ENCODE data around the gene DYSF.

DYSF gene

DNA sequence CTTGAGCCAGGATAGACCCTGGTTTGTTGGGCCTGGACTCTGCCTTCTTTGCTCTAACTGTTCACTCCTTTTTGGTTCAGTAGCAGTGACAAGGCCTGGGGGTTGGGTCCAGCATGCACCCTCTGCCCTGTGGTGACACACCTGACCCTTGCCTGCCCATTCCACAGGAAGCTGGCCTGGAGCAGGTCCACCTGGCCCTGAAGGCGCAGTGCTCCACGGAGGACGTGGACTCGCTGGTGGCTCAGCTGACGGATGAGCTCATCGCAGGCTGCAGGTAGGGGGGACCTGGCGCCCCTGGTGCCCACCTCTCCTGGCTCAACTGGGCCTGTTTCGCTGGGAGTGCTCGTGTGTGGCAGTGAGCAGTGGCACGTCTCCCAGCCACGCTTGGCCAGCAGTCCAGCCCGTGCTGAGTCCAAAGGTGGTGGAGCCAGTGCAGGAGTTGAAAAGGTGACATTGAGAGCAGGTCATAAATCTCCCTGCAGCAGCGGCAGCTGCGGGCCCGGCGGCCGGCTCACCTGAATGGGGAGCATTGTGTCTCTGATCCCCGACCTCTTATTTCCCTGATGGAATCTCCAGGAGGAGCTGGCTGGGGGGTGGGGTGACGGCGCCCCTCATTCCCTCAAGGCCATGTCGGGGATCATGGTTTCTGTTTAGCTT is 102.6 kb downstream of the DYSF start:
- no peak for DNase-seq

GRCh38 chr2:71556692-71557250 is 103.4 kb downstream of the DYSF start:
- no peak for DNase-seq

GRCh38 chr2:71557321-71557720 is 104.0 kb downstream of the DYSF start:
- no peak for DNase-seq

DNA sequence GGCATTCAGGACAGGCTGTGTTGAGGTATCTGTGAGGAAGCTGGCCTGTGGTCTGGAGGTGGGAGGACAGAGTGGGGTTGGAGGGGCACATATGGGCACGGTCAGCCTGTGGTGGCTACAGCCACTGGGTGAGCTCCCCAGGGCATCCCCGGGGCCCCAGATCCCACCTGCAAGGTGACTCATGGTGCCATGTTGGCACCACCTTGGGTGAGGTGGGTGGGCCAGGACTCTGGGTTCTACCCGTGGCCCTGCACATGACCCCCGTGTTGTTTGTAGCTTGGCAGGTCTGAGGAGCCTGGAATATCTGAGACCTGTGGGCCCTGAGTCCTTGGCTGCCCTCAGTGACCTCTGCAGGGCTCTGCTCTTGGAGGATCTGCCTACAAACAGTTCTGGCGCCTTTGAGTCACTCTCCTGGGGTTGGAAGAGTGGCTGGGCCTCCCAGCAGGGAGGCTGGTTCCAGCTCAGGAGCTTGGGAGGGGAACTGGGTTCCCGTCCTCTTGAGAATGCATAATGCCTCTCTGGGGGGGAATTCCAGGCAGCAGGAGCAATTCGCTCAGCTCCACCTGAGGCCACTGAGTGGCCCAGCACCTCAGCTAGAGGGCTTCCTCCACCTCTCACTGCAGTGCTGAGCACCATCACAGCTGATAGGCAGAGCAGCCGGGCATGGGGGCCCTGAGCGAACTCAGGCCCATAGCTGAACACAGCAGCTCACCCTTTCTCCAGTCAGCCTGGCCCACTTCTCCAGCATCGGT is 105.1 kb downstream of the DYSF start:
- no peak for DNase-seq

GRCh38 chr2:71559080-71559827 is 105.9 kb downstream of the DYSF start:
- DNase-seq = no peak

DNA sequence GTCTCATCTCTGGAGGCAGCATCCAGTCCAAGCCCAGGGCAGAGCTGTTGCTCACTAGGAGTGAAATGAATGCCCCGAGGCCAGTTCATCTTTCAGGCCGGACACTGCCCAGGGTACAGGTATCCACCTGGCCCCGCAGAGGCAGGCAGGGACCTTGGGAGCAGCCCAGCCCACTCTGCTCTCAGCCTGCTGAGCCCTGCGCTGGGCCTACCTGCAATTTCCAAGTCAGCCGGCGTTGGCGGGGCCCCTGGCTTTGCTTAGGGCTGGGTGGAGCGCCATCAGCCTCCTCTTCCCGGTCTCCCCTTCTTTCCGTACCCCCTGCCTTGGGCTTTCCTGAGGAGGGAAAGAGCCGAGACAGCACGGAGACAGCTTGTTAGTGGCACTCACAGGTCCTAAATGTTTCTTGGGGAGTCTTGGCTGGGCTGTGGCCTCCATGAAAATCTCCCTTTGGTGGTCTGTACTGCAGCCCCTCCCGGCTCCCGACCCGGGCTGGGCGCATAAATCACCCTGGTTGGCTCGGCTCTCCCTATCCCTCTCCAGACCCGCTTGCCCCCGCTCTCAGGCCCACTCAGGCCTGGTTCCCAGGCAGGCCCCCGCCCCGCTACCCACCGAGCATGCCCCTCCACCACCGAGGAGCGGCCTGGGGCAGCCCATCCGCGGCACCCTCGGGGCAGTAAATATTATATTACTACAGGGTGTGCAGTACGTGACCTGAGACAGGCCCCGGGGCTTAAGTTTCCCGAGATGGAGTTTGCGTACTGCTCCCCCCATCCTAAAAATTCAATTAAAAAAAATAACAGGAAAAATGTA is 106.7 kb downstream of the DYSF start:
- DNase-seq = no peak

DNA sequence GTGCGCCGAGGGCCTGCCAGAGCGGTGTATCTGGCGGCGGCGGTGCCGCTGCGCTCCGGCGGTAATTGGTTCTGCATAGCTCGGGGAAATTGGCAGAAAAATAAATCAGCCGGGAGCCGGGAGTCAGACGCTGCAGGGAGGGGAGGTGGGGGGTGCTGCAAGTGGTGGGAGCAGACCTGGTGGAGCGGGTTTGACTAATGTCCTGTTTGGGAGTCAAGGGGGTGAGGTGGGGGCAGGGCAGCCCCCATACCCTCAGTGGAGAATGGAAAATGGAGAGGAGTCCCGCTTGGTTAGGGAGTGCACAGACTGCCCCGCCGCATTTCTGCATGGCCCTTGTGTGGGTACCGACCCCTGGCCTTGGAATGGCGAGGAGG is 107.3 kb downstream of the DYSF start:
- DNase-seq = peak; percentile 72

DNA sequence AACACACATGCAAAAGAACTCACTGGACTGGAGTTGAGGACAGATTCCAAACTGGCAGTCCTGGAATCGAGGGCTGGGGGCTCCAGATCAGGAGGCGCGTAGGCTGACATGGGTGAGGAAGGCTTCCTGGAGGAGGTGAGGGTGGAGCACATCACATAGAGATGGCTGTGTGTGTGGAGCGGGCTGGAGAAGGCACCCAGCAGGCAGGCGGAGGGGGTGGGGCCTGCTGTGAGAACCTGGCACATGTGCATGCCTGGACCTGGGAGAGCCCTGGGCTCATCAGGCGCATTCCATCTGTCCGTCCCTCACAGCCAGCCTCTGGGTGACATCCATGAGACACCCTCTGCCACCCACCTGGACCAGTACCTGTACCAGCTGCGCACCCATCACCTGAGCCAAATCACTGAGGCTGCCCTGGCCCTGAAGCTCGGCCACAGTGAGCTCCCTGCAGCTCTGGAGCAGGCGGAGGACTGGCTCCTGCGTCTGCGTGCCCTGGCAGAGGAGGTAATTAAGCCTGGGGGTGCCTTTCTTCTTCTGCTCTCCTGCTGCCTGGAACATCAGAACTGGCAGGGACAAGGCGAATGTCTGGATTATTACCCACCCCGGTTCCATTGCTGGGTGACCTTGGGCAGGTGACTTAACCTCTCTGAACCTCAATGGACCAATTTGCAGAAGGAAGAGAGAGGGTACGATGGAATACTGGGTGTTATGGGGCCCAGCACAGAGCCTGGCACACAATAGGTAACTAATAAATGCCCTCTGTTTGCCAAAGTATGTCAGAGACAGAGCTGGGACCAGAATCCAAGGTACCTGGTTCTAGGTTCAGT is 108.3 kb downstream of the DYSF start:
- no peak for DNase-seq

DNA sequence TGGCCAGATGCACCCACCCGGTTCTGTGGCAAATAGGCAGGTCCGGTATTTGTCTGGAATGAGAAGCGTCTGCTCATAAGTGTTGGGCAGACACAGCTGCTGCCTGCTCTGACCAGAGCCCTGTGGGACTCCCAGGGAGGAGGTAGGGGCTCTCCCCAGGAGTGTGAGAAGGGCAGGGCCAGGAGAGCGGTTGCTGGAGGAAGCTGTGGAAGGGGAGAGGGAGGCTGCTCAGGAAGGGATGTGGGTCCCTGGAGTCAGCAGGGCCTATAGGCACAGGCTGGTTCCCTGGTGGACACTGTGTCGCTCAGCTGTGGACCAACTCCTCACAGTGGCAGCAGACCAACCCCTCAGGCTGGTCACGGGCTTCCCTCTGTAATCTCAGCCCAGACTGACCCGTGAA is 109.2 kb downstream of the DYSF start:
- DNase-seq = no peak

DNA sequence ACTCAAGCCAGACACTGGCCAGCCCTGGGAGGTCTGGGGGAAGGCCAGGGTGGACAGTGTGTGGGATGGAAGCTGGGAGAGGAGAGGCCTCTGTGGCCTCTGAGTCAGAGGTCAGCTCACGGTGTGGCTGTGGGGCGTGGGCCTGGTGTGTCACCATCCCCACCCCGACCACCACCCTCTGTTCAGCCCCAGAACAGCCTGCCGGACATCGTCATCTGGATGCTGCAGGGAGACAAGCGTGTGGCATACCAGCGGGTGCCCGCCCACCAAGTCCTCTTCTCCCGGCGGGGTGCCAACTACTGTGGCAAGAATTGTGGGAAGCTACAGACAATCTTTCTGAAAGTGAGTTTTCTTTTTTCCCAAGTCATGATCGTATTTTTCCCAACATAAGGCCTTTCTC is 110.5 kb downstream of the DYSF start:
- no peak for DNase-seq

DNA sequence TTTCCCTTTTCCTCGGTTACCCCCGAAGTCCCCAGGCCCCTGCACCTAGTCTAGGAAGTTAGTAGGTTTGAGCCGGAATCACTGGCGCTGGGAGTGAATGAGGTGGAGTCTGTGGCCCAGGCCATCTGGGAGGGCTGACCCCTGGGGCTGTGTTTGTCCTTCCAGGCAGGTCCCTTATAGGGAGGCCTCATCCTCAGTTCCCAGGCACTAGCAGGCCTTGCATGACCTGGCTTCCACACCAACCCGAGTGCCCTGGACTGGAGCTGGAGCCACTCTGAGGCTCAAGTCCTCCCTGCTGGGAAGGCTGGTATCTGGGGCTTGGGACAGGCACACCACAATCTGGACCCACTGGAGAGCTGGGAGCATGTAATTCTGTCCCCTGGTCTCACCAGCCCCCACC is 111.0 kb downstream of the DYSF start:
- DNase-seq = no peak

DNA sequence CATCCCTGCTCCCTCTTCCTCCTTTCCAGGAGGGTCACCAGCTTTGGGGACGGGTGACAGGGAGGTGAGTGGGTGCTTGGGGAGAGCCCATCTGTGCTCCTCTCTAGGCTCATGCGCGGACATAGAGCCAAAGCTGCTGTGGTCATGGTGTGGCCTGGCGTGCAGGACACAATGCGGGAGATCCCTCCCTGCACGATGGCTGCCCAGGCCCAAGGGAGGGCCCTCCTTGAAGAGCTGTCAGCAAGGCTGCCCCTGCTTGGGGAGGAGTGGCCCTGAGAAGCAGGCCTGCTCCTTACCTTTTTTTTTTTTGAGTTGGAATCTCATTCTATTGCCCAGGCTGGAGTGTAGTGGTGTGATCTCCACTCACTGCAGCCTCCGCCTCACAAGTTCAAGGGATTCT is 111.4 kb downstream of the DYSF start:
- no peak for DNase-seq

- DNase-seq = peak; percentile 81
Measured at GRCh38 chr2:71566372-71566771, 113.0 kb downstream of the DYSF start.

GRCh38 chr2:71567625-71568024 is 114.3 kb downstream of the DYSF start:
- DNase-seq = no peak

GRCh38 chr2:71568103-71568502 is 114.7 kb downstream of the DYSF start:
- no peak for DNase-seq

- no peak for DNase-seq
Measured at GRCh38 chr2:71570511-71570910, 117.2 kb downstream of the DYSF start.

DNA sequence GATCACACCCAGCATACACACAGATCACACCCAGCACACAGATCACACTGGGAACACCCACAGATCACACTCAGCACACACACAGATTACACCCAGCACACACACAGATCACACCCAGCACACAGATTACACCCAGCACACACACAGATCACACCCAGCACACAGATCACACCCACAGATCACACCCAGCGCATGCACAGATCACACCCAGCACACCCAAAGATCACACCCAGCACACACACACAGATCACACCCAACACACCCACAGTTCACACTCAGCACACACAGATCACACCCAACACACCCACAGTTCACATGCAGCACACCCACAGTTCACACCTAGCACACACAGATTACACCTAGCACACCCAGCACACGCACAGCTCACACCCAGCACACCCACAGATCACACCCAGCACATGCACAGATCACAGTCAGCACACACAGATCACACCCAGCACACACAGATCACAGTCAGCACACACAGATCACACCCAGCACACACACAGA is 117.6 kb downstream of the DYSF start:
- no peak for DNase-seq

DNA sequence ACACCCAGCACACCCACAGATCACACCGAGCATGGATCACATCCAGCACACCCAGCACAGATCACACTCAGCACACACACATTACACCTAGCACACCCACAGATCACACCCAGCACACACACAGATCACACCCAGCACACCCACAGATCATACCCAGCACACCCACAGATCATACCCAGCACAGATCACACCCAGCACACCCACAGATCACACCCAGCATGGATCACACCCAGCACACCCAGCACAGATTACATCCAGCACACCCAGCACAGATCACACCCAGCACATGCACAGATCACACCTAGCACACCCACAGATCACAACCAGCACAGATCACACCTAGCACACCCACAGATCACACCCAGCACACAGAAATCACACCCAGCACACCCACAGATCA is 118.6 kb downstream of the DYSF start:
- no peak for DNase-seq

GRCh38 chr2:71575966-71576365 is 122.6 kb downstream of the DYSF start:
- no peak for DNase-seq

GRCh38 chr2:71576541-71576940 is 123.2 kb downstream of the DYSF start:
- peak; percentile 83 for DNase-seq

DNA sequence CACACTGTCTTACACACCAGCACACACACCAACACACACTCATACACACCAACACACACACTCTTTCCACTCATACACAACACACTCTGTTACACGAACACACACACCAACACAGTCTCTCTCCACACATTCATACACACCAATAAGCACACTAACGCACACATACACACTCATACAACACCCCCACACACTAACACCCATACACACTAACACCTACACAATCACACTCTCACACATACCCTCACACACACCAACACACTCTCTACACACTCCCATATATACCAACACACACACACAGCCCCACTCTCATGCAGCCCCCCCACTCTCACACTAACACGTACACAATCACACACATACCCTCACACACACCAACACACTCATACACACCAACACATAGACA is 123.8 kb downstream of the DYSF start:
- DNase-seq = no peak
